ENCODE results near the gene RAB30. TPM values are rescaled to one million over a fixed set of nuclear protein-coding genes. Genes with fewer than 3 reads are reported as not detected.

RAB30 gene
- total and polyA plus RNA-seq, 4 experiments from 2014 or later, result 5.0 to 14.1 (median 10.6) TPM

DNA sequence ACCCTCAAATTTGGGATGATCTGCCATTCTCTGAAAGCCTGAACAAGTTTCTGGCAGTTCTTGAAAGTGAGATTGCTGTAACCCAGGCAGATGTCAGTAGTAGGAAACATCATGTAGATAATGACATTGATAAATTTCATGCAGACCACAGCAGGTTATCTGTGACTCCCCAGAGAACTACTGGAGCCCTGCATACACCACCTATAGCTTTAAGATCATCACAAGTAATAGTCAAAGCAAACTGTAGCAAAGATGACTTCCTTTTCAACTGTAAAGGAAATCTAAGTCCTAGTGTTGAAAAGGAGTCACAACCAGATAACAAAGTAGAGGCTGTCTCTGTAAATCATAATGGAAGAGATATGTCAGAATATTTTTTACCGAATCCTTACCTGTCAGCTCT lies 139.1 kb downstream of the RAB30 start:
- peak overlapping the region in 3 of 7 donors; percentile 22 to 70 (median 54) for H3K27ac Mint-ChIP-seq
- no peaks in the 10 kb centered on the region for H3K36me3 Mint-ChIP-seq
- peaks cover 11 to 20% (median 14%) of the 10 kb centered on the region in 4 donors for H3K4me1 Mint-ChIP-seq
- H3K4me3 ChIP-seq (ENCODE audit: low read length in 2 of 2), result no peak overlapping the region
- H3K27me3 Mint-ChIP-seq, result no peaks in the 10 kb centered on the region
- no peaks in the 10 kb centered on the region for H3K36me3 ChIP-seq (ENCODE audit: insufficient read depth, low read length)
- no peak for DNase-seq
- H3K4me1 ChIP-seq (ENCODE audit: insufficient read depth, low read length), result peaks cover 12% of the 10 kb centered on the region
- ChIA-PET CTCF (ENCODE audit: partially characterized antibody) (interaction anchor here (0.7 to 2.9 kb wide), 4 partner anchors 10 to 317 kb away, joined by 3 to 8 read pairs (median 3); no protein-coding TSS in a partner anchor), POLR2A (ENCODE audit: partially characterized antibody) (interaction anchor here (0.9 to 4.0 kb wide), 6 partner anchors 14 to 223 kb away, joined by 3 to 22 read pairs (median 3); no protein-coding TSS in a partner anchor)
- no peak overlapping the region for H3K27ac ChIP-seq (ENCODE audit: low read depth, low read length)
- no peaks in the 10 kb centered on the region for H3K9me3 Mint-ChIP-seq
- intact Hi-C loops (cut with micrococcal nuclease), result no loop called here
- no peaks in the 10 kb centered on the region for H3K27me3 ChIP-seq (ENCODE audit: insufficient read depth, low read length)
- no peak overlapping the region for H3K4me3 Mint-ChIP-seq
- no peaks in the 10 kb centered on the region for H3K9me3 ChIP-seq (ENCODE audit: control insufficient read depth in 1 of 2, low read length in 2 of 2)

GRCh38 chr11:82930734-82931133 lies 141.0 kb downstream of the RAB30 start:
- no peak for DNase-seq
- no peaks in the 10 kb centered on the region for H3K36me3 ChIP-seq (ENCODE audit: insufficient read depth, low read length)
- Mint-ChIP-seq H3K9me3 (no peaks in the 10 kb centered on the region), H3K27ac (no peak overlapping the region), H3K27me3 (no peaks in the 10 kb centered on the region), H3K4me3 (no peak overlapping the region), H3K36me3 (no peaks in the 10 kb centered on the region), H3K4me1 (peaks cover 15 to 26% (median 20%) of the 10 kb centered on the region in 4 donors)
- no peak overlapping the region for H3K4me3 ChIP-seq (ENCODE audit: low read length in 2 of 2)
- CTCF ChIA-PET (ENCODE audit: partially characterized antibody), result interaction anchor here (0.8 to 2.2 kb wide), 10 partner anchors 8 to 63 kb away, joined by 3 to 8 read pairs (median 3); partner anchors contain the start of genes DDIAS and PRCP
- no peaks in the 10 kb centered on the region for H3K27me3 ChIP-seq (ENCODE audit: insufficient read depth, low read length)
- intact Hi-C loops (cut with micrococcal nuclease), result no loop called here
- H3K9me3 ChIP-seq (ENCODE audit: control insufficient read depth in 1 of 2, low read length in 2 of 2), result no peaks in the 10 kb centered on the region
- peaks cover 15% of the 10 kb centered on the region for H3K4me1 ChIP-seq (ENCODE audit: insufficient read depth, low read length)
- no peak overlapping the region for H3K27ac ChIP-seq (ENCODE audit: low read depth, low read length)
- POLR2A ChIA-PET (ENCODE audit: partially characterized antibody), result interaction anchor here (0.6 to 4.0 kb wide), 3 partner anchors 26 to 256 kb away, joined by 3 to 22 read pairs (median 13); no protein-coding TSS in a partner anchor

- peaks cover 15 to 26% (median 20%) of the 10 kb centered on the region in 4 donors for H3K4me1 Mint-ChIP-seq
- no peak for DNase-seq
- Histone ChIP-seq H3K9me3 (ENCODE audit: control insufficient read depth in 1 of 2, low read length in 2 of 2) (no peaks in the 10 kb centered on the region), H3K27me3 (ENCODE audit: insufficient read depth, low read length) (no peaks in the 10 kb centered on the region), H3K4me1 (ENCODE audit: insufficient read depth, low read length) (peaks cover 15% of the 10 kb centered on the region), H3K27ac (ENCODE audit: low read depth, low read length) (no peak overlapping the region), H3K4me3 (ENCODE audit: low read length in 2 of 2) (no peak overlapping the region), H3K36me3 (ENCODE audit: insufficient read depth, low read length) (no peaks in the 10 kb centered on the region)
- H3K27me3 Mint-ChIP-seq, result no peaks in the 10 kb centered on the region
- H3K27ac Mint-ChIP-seq, result no peak overlapping the region
- ChIA-PET POLR2A (ENCODE audit: partially characterized antibody) (interaction anchor here (1.0 to 4.0 kb wide), 3 partner anchors 27 to 41 kb away, joined by 4 to 22 read pairs (median 13); no protein-coding TSS in a partner anchor), CTCF (ENCODE audit: partially characterized antibody) (interaction anchor here (1.1 to 2.2 kb wide), 11 partner anchors 9 to 321 kb away, joined by 3 to 8 read pairs (median 4); partner anchors contain the start of genes DDIAS and PRCP)
- no peaks in the 10 kb centered on the region for H3K9me3 Mint-ChIP-seq
- intact Hi-C loops (cut with micrococcal nuclease), result no loop called here
- H3K36me3 Mint-ChIP-seq, result no peaks in the 10 kb centered on the region
- H3K4me3 Mint-ChIP-seq, result no peak overlapping the region
These were observed 141.5 kb downstream of the RAB30 start for GRCh38 chr11:82930229-82930628.

GRCh38 chr11:82929121-82929520 lies 142.6 kb downstream of the RAB30 start:
- ChIA-PET POLR2A (ENCODE audit: partially characterized antibody) (interaction anchor here (1.0 to 4.0 kb wide), 3 partner anchors 28 to 43 kb away, joined by 4 to 22 read pairs (median 13); no protein-coding TSS in a partner anchor), CTCF (ENCODE audit: partially characterized antibody) (interaction anchor here (1.1 to 2.2 kb wide), 7 partner anchors 13 to 322 kb away, joined by 3 to 8 read pairs (median 5); partner anchors contain the start of genes DDIAS and PRCP)
- no peak for DNase-seq
- Mint-ChIP-seq H3K27me3 (no peaks in the 10 kb centered on the region), H3K4me1 (peaks cover 15 to 26% (median 20%) of the 10 kb centered on the region in 4 donors), H3K27ac (no peak overlapping the region), H3K9me3 (no peaks in the 10 kb centered on the region), H3K36me3 (no peaks in the 10 kb centered on the region), H3K4me3 (no peak overlapping the region)
- no peaks in the 10 kb centered on the region for H3K36me3 ChIP-seq (ENCODE audit: insufficient read depth, low read length)
- H3K4me1 ChIP-seq (ENCODE audit: insufficient read depth, low read length), result peaks cover 15% of the 10 kb centered on the region
- no peaks in the 10 kb centered on the region for H3K27me3 ChIP-seq (ENCODE audit: insufficient read depth, low read length)
- H3K4me3 ChIP-seq (ENCODE audit: low read length in 2 of 2), result no peak overlapping the region
- intact Hi-C loops (cut with micrococcal nuclease), result no loop called here
- H3K27ac ChIP-seq (ENCODE audit: low read depth, low read length), result no peak overlapping the region
- no peaks in the 10 kb centered on the region for H3K9me3 ChIP-seq (ENCODE audit: control insufficient read depth in 1 of 2, low read length in 2 of 2)

GRCh38 chr11:82927264-82927880 lies 144.3 kb downstream of the RAB30 start:
- Mint-ChIP-seq H3K4me3 (no peak overlapping the region), H3K4me1 (peaks cover 16 to 22% (median 18%) of the 10 kb centered on the region in 4 donors), H3K36me3 (no peaks in the 10 kb centered on the region), H3K27ac (peak overlapping the region in 2 of 7 donors; percentile 2 to 57), H3K27me3 (no peaks in the 10 kb centered on the region), H3K9me3 (no peaks in the 10 kb centered on the region)
- DNase-seq, result peak; percentile 50 to 71 (median 65)
- no peak overlapping the region for H3K27ac ChIP-seq (ENCODE audit: low read depth, low read length)
- no peak overlapping the region for H3K4me3 ChIP-seq (ENCODE audit: low read length in 2 of 2)
- no peaks in the 10 kb centered on the region for H3K9me3 ChIP-seq (ENCODE audit: control insufficient read depth in 1 of 2, low read length in 2 of 2)
- CTCF ChIA-PET (ENCODE audit: partially characterized antibody), result interaction anchor here (0.7 to 3.8 kb wide), 8 partner anchors 14 to 34 kb away, joined by 3 to 22 read pairs (median 6); partner anchors contain the start of gene DDIAS
- no peaks in the 10 kb centered on the region for H3K36me3 ChIP-seq (ENCODE audit: insufficient read depth, low read length)
- intact Hi-C loops (cut with micrococcal nuclease), result loop anchor here (1.0 to 2.0 kb wide), 7 partner anchors 21 to 143 kb away; partner anchors contain the start of gene RAB30
- POLR2A ChIA-PET (ENCODE audit: partially characterized antibody), result interaction anchor here (0.6 to 2.6 kb wide), 6 partner anchors 20 to 237 kb away, joined by 3 to 19 read pairs (median 4); partner anchors contain the start of gene RAB30
- H3K4me1 ChIP-seq (ENCODE audit: insufficient read depth, low read length), result peaks cover 8% of the 10 kb centered on the region
- no peaks in the 10 kb centered on the region for H3K27me3 ChIP-seq (ENCODE audit: insufficient read depth, low read length)

- Mint-ChIP-seq H3K4me1 (peaks cover 30 to 41% (median 36%) of the 10 kb centered on the region in 4 donors), H3K36me3 (no peaks in the 10 kb centered on the region), H3K27me3 (no peaks in the 10 kb centered on the region), H3K9me3 (peaks cover 0 to 5% (median under 1%) of the 10 kb centered on the region in 8 donors), H3K27ac (no peak overlapping the region), H3K4me3 (no peak overlapping the region)
- H3K36me3 ChIP-seq (ENCODE audit: insufficient read depth, low read length), result no peaks in the 10 kb centered on the region
- H3K27me3 ChIP-seq (ENCODE audit: insufficient read depth, low read length), result no peaks in the 10 kb centered on the region
- H3K27ac ChIP-seq (ENCODE audit: low read depth, low read length), result no peak overlapping the region
- H3K9me3 ChIP-seq (ENCODE audit: control insufficient read depth in 1 of 2, low read length in 2 of 2), result no peaks in the 10 kb centered on the region
- DNase-seq, result no peak
- H3K4me3 ChIP-seq (ENCODE audit: low read length in 2 of 2), result no peak overlapping the region
- peaks cover 22% of the 10 kb centered on the region for H3K4me1 ChIP-seq (ENCODE audit: insufficient read depth, low read length)
- ChIA-PET CTCF (ENCODE audit: partially characterized antibody) (interaction anchor here (0.8 to 3.8 kb wide), 10 partner anchors 8 to 270 kb away, joined by 3 to 22 read pairs (median 5); partner anchors contain the start of gene DDIAS), POLR2A (ENCODE audit: partially characterized antibody) (interaction anchor here (0.6 to 2.2 kb wide), 5 partner anchors 23 to 232 kb away, joined by 3 to 11 read pairs (median 4); partner anchors contain the start of genes DDIAS and PCF11)
- intact Hi-C loops (cut with micrococcal nuclease), result no loop called here
These were observed 147.0 kb downstream of the RAB30 start for GRCh38 chr11:82924522-82925224.
